Keratinocyte (primary cell): Measurements from ENCODE around the gene MAGI3. TPM values are rescaled to one million over a fixed set of nuclear protein-coding genes. Genes with fewer than 3 reads are reported as not detected.

Experiments used
- DNase-seq: peaks from one replicate; pipeline ENCODE4 v3.0.0-alpha.2; 2011; ENCODE audit warnings: low read depth, missing footprints, low spot score
- FAIRE-seq: peaks from 2 replicates; lab custom pipeline; 2011; peaks lifted over from hg19 to GRCh38; lab: Jason Lieb, UNC
- H2AFZ ChIP-seq: 2 replicates; pipeline ENCODE4 v1.6.0; 2012; ENCODE audit warnings: low read length, control low read depth, inconsistent platforms; ENCODE audit not compliant: control insufficient read depth
- H3K27ac ChIP-seq: 2 replicates; pipeline ENCODE4 v1.5.1; 2011; ENCODE audit warnings: low read length; ENCODE audit not compliant: control insufficient read depth, insufficient read depth
- H3K27me3 ChIP-seq: 3 replicates; pipeline ENCODE4 v1.6.0; 2011; ENCODE audit warnings: low read length; ENCODE audit not compliant: control insufficient read depth, insufficient read depth; ENCODE audit errors: extremely low read depth
- H3K36me3 ChIP-seq, 2 experiments: 2 replicates in 1 of 2; 3 replicates in 1 of 2; pipeline ENCODE4 v1.5.1; 2011; ENCODE audit warnings: low read length in 2 of 2, mild to moderate bottlenecking in 1 of 2; ENCODE audit not compliant: control insufficient read depth in 2 of 2, insufficient read depth in 2 of 2; ENCODE audit errors: extremely low read depth in 1 of 2
- H3K4me1 ChIP-seq: 3 replicates; pipeline ENCODE4 v1.5.1; 2011; ENCODE audit warnings: low read length; ENCODE audit not compliant: control insufficient read depth, insufficient read depth; ENCODE audit errors: extremely low read depth
- H3K4me2 ChIP-seq: 3 replicates; pipeline ENCODE4 v1.6.0; 2011; ENCODE audit warnings: low read depth, low read length; ENCODE audit not compliant: control insufficient read depth, insufficient read depth; ENCODE audit errors: extremely low read depth
- H3K4me3 ChIP-seq, 3 experiments: fragments of 200-600 bp in 1 of 3; sonication (generic) in 1 of 3; 2 replicates in 2 of 3; 3 replicates in 1 of 3; pipeline ENCODE4 v1.5.1; 2011 to 2016; ENCODE audit warnings: low read length in 3 of 3, mild to moderate bottlenecking in 3 of 3, control low read depth in 2 of 3, inconsistent platforms in 1 of 3, low read depth in 1 of 3, mixed read lengths in 1 of 3, mixed run types in 1 of 3, moderate library complexity in 1 of 3; ENCODE audit not compliant: control insufficient read depth in 2 of 3, insufficient read depth in 2 of 3; ENCODE audit errors: extremely low read depth in 1 of 3
- H3K79me2 ChIP-seq: 2 replicates; pipeline ENCODE4 v1.6.0; 2012; ENCODE audit warnings: low read length; ENCODE audit not compliant: control insufficient read depth, insufficient read depth
- H3K9ac ChIP-seq: 3 replicates; pipeline ENCODE4 v1.6.0; 2011; ENCODE audit warnings: low read length; ENCODE audit not compliant: control insufficient read depth, insufficient read depth; ENCODE audit errors: extremely low read depth
- H3K9me1 ChIP-seq: 3 replicates; pipeline ENCODE4 v1.6.0; 2011; ENCODE audit warnings: low read length; ENCODE audit not compliant: control insufficient read depth, insufficient read depth; ENCODE audit errors: extremely low read depth
- H3K9me3 ChIP-seq: 2 replicates; pipeline ENCODE4 v1.5.1; 2012; ENCODE audit warnings: low read depth, low read length; ENCODE audit not compliant: control insufficient read depth
- H4K20me1 ChIP-seq: 3 replicates; pipeline ENCODE4 v1.6.0; 2011; ENCODE audit warnings: low read length; ENCODE audit not compliant: control insufficient read depth, insufficient read depth; ENCODE audit errors: extremely low read depth
- CTCF ChIP-seq, 3 experiments: IDR thresholded peaks in 1 of 3; conservative IDR thresholded peaks in 1 of 3; optimal IDR thresholded peaks in 1 of 3; 2 replicates in 2 of 3; 3 replicates in 1 of 3; pipeline versions ENCODE3 to v1.5.1; 2011; ENCODE audit warnings: low read length in 3 of 3, mild to moderate bottlenecking in 3 of 3, moderate library complexity in 2 of 3, control low read depth in 1 of 3, inconsistent platforms in 1 of 3; ENCODE audit not compliant: insufficient read depth in 2 of 3; ENCODE audit errors: extremely low read depth in 1 of 3
- EZH2 ChIP-seq: IDR thresholded peaks from one replicate; pipeline ENCODE4 v1.6.1; 2012; ENCODE audit warnings: inconsistent platforms, mild to moderate bottlenecking, low read length, moderate library complexity
- dilution Hi-C: fragments of 300-500 bp; cut with MboI; formaldehyde crosslinking; loops from one replicate; pipeline ENCODE4 v1.7.0; 2020; ENCODE audit warnings: low sequenced_read_pairs; ENCODE audit not compliant: extremely low pct_ligation_motif_present
- polyA plus RNA-seq, 5 experiments: library from polyadenylated mRNA; depleted of rRNA in 3 of 5; stranded (reverse) in 3 of 5; stranded (forward) in 1 of 5; unstranded in 1 of 5; fragments of >200 nt; gene quantifications; 1 replicate in 1 of 5; 2 replicates in 3 of 5; 3 replicates in 1 of 5; pipeline versions ENCODE4 v1.2.1 to v1.2.3, GENCODE V29; 2011 to 2012; ENCODE audit warnings: missing spikeins in 2 of 5, low read depth in 1 of 5, low replicate concordance in 1 of 5

Gene MAGI3
- polyA plus RNA-seq, 1 donor (not counting 4 experiments of a cell fraction or from before 2014, with no cell fraction given) = 3.2 TPM

GRCh38 chr1:113684153-113684541 lies 293.8 kb downstream of the MAGI3 start:
- Histone ChIP-seq H3K9me3 (no peaks in the 10 kb centered on the region), H3K4me1 (no peaks in the 10 kb centered on the region), H3K27ac (no peak overlapping the region), H3K36me3 (no peaks in the 10 kb centered on the region), H3K79me2 (no peaks in the 10 kb centered on the region), H4K20me1 (no peaks in the 10 kb centered on the region), H2AFZ (no peak overlapping the region), H3K27me3 (no peaks in the 10 kb centered on the region), H3K9ac (no peak overlapping the region), H3K4me3 (no peak overlapping the region), H3K4me2 (no peak overlapping the region), H3K9me1 (no peaks in the 10 kb centered on the region)
- dilution Hi-C loops = no loop called here
- FAIRE-seq (no peak), DNase-seq (no peak)
- TF ChIP-seq EZH2 (no peak), CTCF (optimal IDR thresholded peaks at IDR 0.05 in 1 of 3, IDR thresholded peaks at IDR 0.05 in 1 of 3, conservative IDR thresholded peaks at IDR 0.05 in 1 of 3; ENCODE audit: extremely low read depth in 1 of 3, insufficient read depth in 2 of 3, low read length in 3 of 3) (no peak)

- FAIRE-seq = no peak
- Histone ChIP-seq H3K9me1 (no peaks in the 10 kb centered on the region), H3K4me3 (no peak overlapping the region), H3K4me1 (no peaks in the 10 kb centered on the region), H4K20me1 (no peaks in the 10 kb centered on the region), H3K27me3 (no peaks in the 10 kb centered on the region), H3K79me2 (no peaks in the 10 kb centered on the region), H3K36me3 (no peaks in the 10 kb centered on the region), H2AFZ (no peak overlapping the region), H3K27ac (no peak overlapping the region), H3K9ac (no peak overlapping the region), H3K9me3 (no peaks in the 10 kb centered on the region), H3K4me2 (no peak overlapping the region)
- dilution Hi-C loops = no loop called here
- DNase-seq = no peak
- no peak for TF ChIP-seq EZH2
- TF ChIP-seq CTCF (optimal IDR thresholded peaks at IDR 0.05 in 1 of 3, IDR thresholded peaks at IDR 0.05 in 1 of 3, conservative IDR thresholded peaks at IDR 0.05 in 1 of 3; ENCODE audit: extremely low read depth in 1 of 3, insufficient read depth in 2 of 3, low read length in 3 of 3) = no peak
These were observed 296.7 kb downstream of the MAGI3 start for GRCh38 chr1:113686891-113687618.
